ENCODE data around the gene JAM3.

- no peak for TF ChIP-seq YY1 (IDR thresholded peaks at IDR 0.05; ENCODE audit: insufficient read depth, insufficient read length)
- no peak for TF ChIP-seq ZNF274 (IDR thresholded peaks at IDR 0.05; ENCODE audit: low read depth, low read length)
- no peak for TF ChIP-seq SUZ12 (IDR thresholded peaks at IDR 0.05; ENCODE audit: extremely low read depth, insufficient read depth, insufficient read length)
Measured at GRCh38 chr11:134072844-134073243, 4.0 kb downstream of the JAM3 start.
